Measurements from ENCODE around the gene BTG2. TPM values are rescaled to one million over a fixed set of nuclear protein-coding genes. Genes with fewer than 3 reads are reported as not detected.

The BTG2 gene
- total and polyA plus RNA-seq, 2 experiments from 2014 or later: 6.3 to 9.1 TPM

DNA sequence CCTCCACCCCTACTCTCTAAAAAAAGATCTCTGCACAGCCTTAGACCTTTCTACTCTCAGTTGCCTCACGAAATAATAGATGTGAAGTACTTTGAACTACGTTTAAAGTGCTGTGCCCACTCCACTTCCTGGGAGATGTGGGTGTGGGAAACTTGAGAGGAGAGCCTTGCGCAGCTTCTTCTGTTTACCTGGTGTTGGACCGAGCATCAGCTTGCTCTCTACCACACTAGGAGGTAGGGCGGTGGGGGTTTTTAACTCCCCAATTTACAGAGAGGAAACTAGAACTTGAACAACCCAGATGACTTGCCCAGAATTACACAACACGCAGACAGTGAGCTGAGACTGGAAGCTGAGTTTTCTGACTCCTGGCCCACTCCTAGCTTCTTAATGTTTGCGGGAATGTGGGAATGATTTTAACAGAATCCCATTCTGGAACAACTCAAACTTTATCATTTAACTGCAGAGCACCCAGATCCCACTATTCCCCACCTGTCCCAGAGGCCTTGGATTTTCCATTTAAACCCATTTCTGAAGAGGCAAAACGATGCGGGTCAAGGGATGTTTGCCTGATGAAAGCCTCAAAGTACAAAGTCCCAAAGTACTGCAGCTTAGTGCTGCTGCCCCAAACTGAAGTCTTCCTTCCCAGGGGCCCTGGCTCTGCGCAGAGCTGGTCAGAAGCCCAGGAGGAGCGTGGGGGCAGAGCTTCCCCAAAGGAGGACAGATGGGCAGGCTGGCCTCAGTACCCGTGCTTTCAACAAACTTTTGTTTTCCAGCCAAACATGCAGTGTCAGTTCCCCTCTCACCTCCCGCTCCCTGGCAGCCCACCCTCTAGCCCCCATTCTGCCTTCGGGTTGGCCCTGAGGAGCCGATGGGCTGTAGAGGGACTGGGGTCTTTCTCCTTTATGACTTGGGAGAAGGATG lies 19.0 kb downstream of the BTG2 start:
- Mint-ChIP-seq H3K4me1 (peaks cover 67% of the 10 kb centered on the region), H3K4me3 (no peak overlapping the region), H3K27ac (no peak overlapping the region), H3K27me3 (ENCODE audit: insufficient read depth, low read depth, poor library complexity) (peaks cover 27% of the 10 kb centered on the region), H3K36me3 (ENCODE audit: low read depth) (no peaks in the 10 kb centered on the region), H3K9me3 (no peaks in the 10 kb centered on the region)
- H3K9me2 ChIP-seq (ENCODE audit: insufficient read depth): no peaks in the 10 kb centered on the region
- peaks cover 37% of the 10 kb centered on the region for H3K4me1 ChIP-seq (ENCODE audit: insufficient read depth)
- H4K20me1 ChIP-seq (replicated peaks; ENCODE audit: insufficient read depth): no peaks in the 10 kb centered on the region
- H3K79me2 ChIP-seq (replicated peaks; ENCODE audit: insufficient read depth): no peaks in the 10 kb centered on the region
- peaks cover 68% of the 10 kb centered on the region for H3K27me3 ChIP-seq (ENCODE audit: insufficient read depth)
- H3K4me3 ChIP-seq: no peak overlapping the region
- H2AFZ ChIP-seq: peak overlapping the region; percentile 91; the same call in 1 of the 2 replicates
- no peak overlapping the region for H3K27ac ChIP-seq (ENCODE audit: low read depth)
- peak overlapping the region; percentile 77 for H3K4me2 ChIP-seq
- peaks cover 6% of the 10 kb centered on the region; the same call in 1 of the 2 replicates for H3F3A ChIP-seq (replicated peaks; ENCODE audit: low read depth)
- no peaks in the 10 kb centered on the region for H3K36me3 ChIP-seq (ENCODE audit: insufficient read depth)
- TF ChIP-seq, protein P1, sequence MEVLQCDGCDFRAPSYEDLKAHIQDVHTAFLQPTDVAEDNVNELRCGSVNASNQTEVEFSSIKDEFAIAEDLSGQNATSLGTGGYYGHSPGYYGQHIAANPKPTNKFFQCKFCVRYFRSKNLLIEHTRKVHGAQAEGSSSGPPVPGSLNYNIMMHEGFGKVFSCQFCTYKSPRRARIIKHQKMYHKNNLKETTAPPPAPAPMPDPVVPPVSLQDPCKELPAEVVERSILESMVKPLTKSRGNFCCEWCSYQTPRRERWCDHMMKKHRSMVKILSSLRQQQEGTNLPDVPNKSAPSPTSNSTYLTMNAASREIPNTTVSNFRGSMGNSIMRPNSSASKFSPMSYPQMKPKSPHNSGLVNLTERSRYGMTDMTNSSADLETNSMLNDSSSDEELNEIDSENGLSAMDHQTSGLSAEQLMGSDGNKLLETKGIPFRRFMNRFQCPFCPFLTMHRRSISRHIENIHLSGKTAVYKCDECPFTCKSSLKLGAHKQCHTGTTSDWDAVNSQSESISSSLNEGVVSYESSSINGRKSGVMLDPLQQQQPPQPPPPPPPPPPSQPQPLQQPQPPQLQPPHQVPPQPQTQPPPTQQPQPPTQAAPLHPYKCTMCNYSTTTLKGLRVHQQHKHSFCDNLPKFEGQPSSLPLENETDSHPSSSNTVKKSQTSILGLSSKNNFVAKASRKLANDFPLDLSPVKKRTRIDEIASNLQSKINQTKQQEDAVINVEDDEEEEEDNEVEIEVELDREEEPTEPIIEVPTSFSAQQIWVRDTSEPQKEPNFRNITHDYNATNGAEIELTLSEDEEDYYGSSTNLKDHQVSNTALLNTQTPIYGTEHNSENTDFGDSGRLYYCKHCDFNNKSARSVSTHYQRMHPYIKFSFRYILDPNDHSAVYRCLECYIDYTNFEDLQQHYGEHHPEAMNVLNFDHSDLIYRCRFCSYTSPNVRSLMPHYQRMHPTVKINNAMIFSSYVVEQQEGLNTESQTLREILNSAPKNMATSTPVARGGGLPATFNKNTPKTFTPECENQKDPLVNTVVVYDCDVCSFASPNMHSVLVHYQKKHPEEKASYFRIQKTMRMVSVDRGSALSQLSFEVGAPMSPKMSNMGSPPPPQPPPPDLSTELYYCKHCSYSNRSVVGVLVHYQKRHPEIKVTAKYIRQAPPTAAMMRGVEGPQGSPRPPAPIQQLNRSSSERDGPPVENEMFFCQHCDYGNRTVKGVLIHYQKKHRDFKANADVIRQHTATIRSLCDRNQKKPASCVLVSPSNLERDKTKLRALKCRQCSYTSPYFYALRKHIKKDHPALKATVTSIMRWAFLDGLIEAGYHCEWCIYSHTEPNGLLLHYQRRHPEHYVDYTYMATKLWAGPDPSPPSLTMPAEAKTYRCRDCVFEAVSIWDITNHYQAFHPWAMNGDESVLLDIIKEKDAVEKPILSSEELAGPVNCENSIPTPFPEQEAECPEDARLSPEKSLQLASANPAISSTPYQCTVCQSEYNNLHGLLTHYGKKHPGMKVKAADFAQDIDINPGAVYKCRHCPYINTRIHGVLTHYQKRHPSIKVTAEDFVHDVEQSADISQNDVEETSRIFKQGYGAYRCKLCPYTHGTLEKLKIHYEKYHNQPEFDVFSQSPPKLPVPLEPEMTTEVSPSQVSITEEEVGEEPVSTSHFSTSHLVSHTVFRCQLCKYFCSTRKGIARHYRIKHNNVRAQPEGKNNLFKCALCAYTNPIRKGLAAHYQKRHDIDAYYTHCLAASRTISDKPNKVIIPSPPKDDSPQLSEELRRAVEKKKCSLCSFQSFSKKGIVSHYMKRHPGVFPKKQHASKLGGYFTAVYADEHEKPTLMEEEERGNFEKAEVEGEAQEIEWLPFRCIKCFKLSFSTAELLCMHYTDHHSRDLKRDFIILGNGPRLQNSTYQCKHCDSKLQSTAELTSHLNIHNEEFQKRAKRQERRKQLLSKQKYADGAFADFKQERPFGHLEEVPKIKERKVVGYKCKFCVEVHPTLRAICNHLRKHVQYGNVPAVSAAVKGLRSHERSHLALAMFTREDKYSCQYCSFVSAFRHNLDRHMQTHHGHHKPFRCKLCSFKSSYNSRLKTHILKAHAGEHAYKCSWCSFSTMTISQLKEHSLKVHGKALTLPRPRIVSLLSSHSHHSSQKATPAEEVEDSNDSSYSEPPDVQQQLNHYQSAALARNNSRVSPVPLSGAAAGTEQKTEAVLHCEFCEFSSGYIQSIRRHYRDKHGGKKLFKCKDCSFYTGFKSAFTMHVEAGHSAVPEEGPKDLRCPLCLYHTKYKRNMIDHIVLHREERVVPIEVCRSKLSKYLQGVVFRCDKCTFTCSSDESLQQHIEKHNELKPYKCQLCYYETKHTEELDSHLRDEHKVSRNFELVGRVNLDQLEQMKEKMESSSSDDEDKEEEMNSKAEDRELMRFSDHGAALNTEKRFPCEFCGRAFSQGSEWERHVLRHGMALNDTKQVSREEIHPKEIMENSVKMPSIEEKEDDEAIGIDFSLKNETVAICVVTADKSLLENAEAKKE (CRISPR knock-in tag; IDR thresholded peaks at IDR 0.05): no peak
- TF ChIP-seq ZNF331 (CRISPR knock-in tag; IDR thresholded peaks at IDR 0.05; ENCODE audit: low read depth): no peak
- no peak for TF ChIP-seq JUNB (IDR thresholded peaks at IDR 0.05; ENCODE audit: unreplicated experiment)
- TF ChIP-seq STAT1 (IDR thresholded peaks at IDR 0.05; ENCODE audit: unreplicated experiment): no peak
- TF ChIP-seq, protein P2, sequence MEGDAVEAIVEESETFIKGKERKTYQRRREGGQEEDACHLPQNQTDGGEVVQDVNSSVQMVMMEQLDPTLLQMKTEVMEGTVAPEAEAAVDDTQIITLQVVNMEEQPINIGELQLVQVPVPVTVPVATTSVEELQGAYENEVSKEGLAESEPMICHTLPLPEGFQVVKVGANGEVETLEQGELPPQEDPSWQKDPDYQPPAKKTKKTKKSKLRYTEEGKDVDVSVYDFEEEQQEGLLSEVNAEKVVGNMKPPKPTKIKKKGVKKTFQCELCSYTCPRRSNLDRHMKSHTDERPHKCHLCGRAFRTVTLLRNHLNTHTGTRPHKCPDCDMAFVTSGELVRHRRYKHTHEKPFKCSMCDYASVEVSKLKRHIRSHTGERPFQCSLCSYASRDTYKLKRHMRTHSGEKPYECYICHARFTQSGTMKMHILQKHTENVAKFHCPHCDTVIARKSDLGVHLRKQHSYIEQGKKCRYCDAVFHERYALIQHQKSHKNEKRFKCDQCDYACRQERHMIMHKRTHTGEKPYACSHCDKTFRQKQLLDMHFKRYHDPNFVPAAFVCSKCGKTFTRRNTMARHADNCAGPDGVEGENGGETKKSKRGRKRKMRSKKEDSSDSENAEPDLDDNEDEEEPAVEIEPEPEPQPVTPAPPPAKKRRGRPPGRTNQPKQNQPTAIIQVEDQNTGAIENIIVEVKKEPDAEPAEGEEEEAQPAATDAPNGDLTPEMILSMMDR (conservative IDR thresholded peaks at IDR 0.05; ENCODE audit: low read depth in 2 of 2): no peak
- TF ChIP-seq CREB1 (CRISPR knock-in tag; IDR thresholded peaks at IDR 0.05; ENCODE audit: low read depth): no peak
- TF ChIP-seq NANOG (IDR thresholded peaks at IDR 0.05; ENCODE audit: borderline replicate concordance): no peak
- TF ChIP-seq, protein P3, sequence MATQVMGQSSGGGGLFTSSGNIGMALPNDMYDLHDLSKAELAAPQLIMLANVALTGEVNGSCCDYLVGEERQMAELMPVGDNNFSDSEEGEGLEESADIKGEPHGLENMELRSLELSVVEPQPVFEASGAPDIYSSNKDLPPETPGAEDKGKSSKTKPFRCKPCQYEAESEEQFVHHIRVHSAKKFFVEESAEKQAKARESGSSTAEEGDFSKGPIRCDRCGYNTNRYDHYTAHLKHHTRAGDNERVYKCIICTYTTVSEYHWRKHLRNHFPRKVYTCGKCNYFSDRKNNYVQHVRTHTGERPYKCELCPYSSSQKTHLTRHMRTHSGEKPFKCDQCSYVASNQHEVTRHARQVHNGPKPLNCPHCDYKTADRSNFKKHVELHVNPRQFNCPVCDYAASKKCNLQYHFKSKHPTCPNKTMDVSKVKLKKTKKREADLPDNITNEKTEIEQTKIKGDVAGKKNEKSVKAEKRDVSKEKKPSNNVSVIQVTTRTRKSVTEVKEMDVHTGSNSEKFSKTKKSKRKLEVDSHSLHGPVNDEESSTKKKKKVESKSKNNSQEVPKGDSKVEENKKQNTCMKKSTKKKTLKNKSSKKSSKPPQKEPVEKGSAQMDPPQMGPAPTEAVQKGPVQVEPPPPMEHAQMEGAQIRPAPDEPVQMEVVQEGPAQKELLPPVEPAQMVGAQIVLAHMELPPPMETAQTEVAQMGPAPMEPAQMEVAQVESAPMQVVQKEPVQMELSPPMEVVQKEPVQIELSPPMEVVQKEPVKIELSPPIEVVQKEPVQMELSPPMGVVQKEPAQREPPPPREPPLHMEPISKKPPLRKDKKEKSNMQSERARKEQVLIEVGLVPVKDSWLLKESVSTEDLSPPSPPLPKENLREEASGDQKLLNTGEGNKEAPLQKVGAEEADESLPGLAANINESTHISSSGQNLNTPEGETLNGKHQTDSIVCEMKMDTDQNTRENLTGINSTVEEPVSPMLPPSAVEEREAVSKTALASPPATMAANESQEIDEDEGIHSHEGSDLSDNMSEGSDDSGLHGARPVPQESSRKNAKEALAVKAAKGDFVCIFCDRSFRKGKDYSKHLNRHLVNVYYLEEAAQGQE (IDR thresholded peaks at IDR 0.05; ENCODE audit: unreplicated experiment): no peak
- TF ChIP-seq ZNF114 (CRISPR knock-in tag; IDR thresholded peaks at IDR 0.05): no peak
- DNase-seq (ENCODE audit: low spot score): no peak
- ATAC-seq: no peak
